ENCODE measurements around the gene CISTR.

- TF ChIP-seq POLR2AphosphoS5 (IDR thresholded peaks at IDR 0.05; ENCODE audit: low read depth, low read length) (no peak), POLR2A (IDR thresholded peaks at IDR 0.05; ENCODE audit: low read depth, low read length) (no peak), TAF1 (IDR thresholded peaks at IDR 0.05; ENCODE audit: low read depth, low read length) (no peak)
Observed at GRCh38 chr12:53780323-53780722, 28.5 kb upstream of the CISTR start.

Data from GM12891 (cell line).